ENCODE measurements around the gene USP40.
A peak's percentile ranks its signal among the peaks of the same experiment; 100 is the strongest.

The USP40 gene

GRCh38 chr2:233470839-233471238 lies 95.7 kb downstream of the USP40 start:
- no peaks in the 10 kb centered on the region for H3K27me3 ChIP-seq (ENCODE audit: low read depth)
- H3K36me3 ChIP-seq (replicated peaks): peaks cover 27% of the 10 kb centered on the region
- DNase-seq (ENCODE audit: low spot score in 2 of 2): peak in 1 of 2 experiments; percentile 4
- no peak overlapping the region for H3K4me3 ChIP-seq
- no peaks in the 10 kb centered on the region for H3K4me1 ChIP-seq
- H3K9me3 ChIP-seq: no peaks in the 10 kb centered on the region
- in situ Hi-C loops (cut with MboI; ENCODE audit: low sequenced_read_pairs): no loop called here

- no peak overlapping the region for H3K4me3 ChIP-seq
- no peaks in the 10 kb centered on the region for H3K9me3 ChIP-seq
- no peaks in the 10 kb centered on the region for H3K4me1 ChIP-seq
- peaks cover 30% of the 10 kb centered on the region for H3K36me3 ChIP-seq (replicated peaks)
- DNase-seq (ENCODE audit: low spot score in 2 of 2): no peak
- H3K27me3 ChIP-seq (ENCODE audit: low read depth): no peaks in the 10 kb centered on the region
- in situ Hi-C loops (cut with MboI; ENCODE audit: low sequenced_read_pairs): no loop called here
These were observed 96.4 kb downstream of the USP40 start for GRCh38 chr2:233470011-233470687.

DNA sequence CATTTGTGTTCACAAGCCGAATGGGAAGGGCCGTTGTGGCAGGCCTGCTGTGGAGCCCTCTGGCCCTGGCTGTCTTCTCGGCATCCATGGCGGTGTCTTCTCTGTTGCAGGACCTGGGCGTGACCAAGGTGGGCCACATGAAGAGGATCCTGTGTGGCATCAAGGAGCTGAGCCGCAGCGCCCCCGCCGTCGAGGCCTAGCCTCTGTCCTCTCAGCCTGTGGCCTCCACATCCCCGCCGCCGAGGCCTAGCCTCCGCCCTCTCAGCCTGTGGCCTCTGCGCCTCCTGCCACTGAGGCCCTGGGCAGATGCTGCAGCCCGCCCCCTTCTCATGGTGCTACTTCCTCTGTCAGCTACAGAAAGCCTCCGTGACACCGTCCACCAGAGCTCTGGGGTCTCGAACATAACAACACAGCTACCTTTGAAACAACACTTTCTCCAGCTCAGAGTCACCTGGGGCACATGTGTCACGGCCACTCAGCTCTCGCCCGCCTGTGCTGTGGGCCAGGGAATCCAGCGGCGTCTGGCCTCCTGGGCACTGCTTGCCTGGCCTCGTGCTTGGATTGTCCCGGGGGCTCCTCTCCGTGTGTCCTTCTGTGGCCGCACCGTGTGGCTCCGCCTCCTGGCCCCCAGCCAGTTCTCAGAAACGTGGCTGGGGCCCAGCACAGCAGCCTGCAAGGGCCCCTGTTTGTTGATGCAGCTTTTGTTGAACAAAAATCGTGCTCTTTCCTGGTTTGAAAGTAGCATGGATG lies 97.1 kb downstream of the USP40 start:
- peaks cover 37% of the 10 kb centered on the region for H3K36me3 ChIP-seq (replicated peaks)
- H3K9me3 ChIP-seq: no peaks in the 10 kb centered on the region
- DNase-seq (ENCODE audit: low spot score in 2 of 2): no peak
- H3K4me1 ChIP-seq: no peaks in the 10 kb centered on the region
- H3K4me3 ChIP-seq: no peak overlapping the region
- in situ Hi-C loops (cut with MboI; ENCODE audit: low sequenced_read_pairs): no loop called here
- H3K27me3 ChIP-seq (ENCODE audit: low read depth): no peaks in the 10 kb centered on the region

- DNase-seq (ENCODE audit: low spot score in 2 of 2): no peak
- in situ Hi-C loops (cut with MboI; ENCODE audit: low sequenced_read_pairs): no loop called here
- Histone ChIP-seq H3K4me1 (no peaks in the 10 kb centered on the region), H3K4me3 (no peak overlapping the region), H3K36me3 (replicated peaks) (peaks cover 44% of the 10 kb centered on the region), H3K9me3 (no peaks in the 10 kb centered on the region), H3K27me3 (ENCODE audit: low read depth) (no peaks in the 10 kb centered on the region)
These were observed 97.9 kb downstream of the USP40 start for GRCh38 chr2:233468741-233469110.

GRCh38 chr2:233468047-233468740 lies 98.4 kb downstream of the USP40 start:
- in situ Hi-C loops (cut with MboI; ENCODE audit: low sequenced_read_pairs): no loop called here
- Histone ChIP-seq H3K27me3 (ENCODE audit: low read depth) (no peaks in the 10 kb centered on the region), H3K36me3 (replicated peaks) (peaks cover 46% of the 10 kb centered on the region), H3K9me3 (no peaks in the 10 kb centered on the region), H3K4me3 (no peak overlapping the region), H3K4me1 (no peaks in the 10 kb centered on the region)
- no peak for DNase-seq (ENCODE audit: low spot score in 2 of 2)

DNA sequence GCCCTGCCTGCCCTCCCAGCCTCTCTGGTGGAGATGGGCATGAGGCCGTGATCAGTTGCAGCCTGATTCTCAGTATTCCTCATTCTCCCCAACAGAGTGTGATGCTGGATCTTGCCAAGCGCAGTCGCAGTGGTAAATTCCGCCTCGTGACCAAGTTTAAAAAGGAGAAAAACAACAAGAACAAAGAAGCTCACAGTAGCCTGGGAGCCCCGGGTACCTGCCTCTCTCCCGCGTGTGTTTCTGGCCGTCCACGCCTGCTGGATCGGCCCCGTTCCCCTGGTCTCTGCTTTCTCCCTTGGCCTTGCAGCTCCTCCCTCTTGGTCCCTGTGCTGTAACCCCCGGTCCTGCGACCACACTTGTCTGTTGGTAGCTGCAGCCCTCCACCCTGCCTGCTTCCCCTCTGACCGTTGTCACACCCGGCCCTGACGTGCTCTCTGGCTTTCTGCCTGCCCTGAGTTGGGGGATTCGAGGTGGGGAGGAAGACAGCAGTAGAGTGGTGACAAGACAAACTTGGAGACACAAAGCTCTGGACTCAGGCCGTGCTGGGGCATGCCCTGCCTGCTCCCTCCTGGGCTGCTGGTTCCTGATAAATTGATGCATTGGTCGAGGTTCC lies 99.5 kb downstream of the USP40 start:
- no peak for DNase-seq (ENCODE audit: low spot score in 2 of 2)
- no peaks in the 10 kb centered on the region for H3K9me3 ChIP-seq
- peaks cover 54% of the 10 kb centered on the region for H3K36me3 ChIP-seq (replicated peaks)
- no peak overlapping the region for H3K4me3 ChIP-seq
- no peaks in the 10 kb centered on the region for H3K4me1 ChIP-seq
- in situ Hi-C loops (cut with MboI; ENCODE audit: low sequenced_read_pairs): no loop called here
- no peaks in the 10 kb centered on the region for H3K27me3 ChIP-seq (ENCODE audit: low read depth)

DNA sequence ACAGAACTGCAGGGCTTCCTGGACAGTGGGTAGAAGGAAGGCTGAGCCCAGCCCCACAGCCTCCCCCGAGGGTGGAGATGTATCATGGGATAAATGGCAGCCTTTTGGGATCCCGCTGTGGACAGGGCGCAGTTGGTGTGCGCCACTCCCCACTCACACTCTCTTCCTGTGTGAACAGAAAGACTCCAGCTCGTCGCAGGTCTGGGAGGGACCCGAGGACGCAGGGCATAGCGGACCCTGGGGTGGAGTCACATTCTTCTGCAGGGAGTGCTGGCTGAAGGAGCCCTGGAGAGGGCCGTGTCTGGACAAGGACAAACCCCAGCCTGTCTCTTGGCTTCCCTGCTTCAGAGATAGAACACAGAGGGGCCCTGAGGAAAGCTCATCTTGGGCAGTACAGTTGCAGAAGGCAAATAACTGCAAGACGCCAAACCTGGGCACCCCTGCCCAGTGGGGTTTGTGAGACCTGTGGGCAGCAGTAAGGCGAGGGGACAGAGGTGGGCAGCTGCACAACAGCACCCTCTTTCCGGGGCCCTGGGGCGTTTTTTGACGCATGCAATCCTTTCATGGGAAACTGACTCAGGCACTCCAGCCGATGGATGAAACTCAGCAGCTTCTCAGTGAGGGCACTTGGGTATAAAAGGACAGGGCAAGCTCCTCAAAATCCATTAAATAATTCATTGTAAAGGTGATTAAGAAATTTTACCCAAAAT lies 101.9 kb downstream of the USP40 start:
- Histone ChIP-seq H3K4me3 (no peak overlapping the region), H3K9me3 (no peaks in the 10 kb centered on the region), H3K27me3 (ENCODE audit: low read depth) (no peaks in the 10 kb centered on the region), H3K36me3 (replicated peaks) (peaks cover 60% of the 10 kb centered on the region), H3K4me1 (no peaks in the 10 kb centered on the region)
- in situ Hi-C loops (cut with MboI; ENCODE audit: low sequenced_read_pairs): no loop called here
- DNase-seq (ENCODE audit: low spot score in 2 of 2): no peak

DNA sequence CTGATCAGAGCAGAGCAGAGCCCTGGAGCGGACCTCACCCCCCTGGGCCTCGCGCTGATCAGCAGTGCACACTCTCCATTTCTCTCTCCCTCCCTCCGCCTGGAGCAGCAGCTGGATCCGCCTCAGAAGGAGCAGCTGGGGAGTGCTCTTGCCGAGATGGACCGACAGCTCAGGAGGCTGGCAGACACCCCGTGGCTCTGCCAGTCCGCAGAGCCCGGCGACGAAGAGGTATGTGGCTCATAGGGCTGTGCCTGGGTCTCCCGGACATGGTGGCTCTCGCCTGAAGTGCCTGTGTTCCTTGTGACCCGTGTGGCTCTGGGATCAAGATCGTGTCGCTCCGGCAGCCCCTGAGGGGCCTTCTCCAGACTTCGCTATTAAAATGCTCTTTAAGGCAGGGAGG lies 102.5 kb downstream of the USP40 start:
- peaks cover 54% of the 10 kb centered on the region for H3K36me3 ChIP-seq (replicated peaks)
- H3K4me1 ChIP-seq: no peaks in the 10 kb centered on the region
- no peaks in the 10 kb centered on the region for H3K27me3 ChIP-seq (ENCODE audit: low read depth)
- no peaks in the 10 kb centered on the region for H3K9me3 ChIP-seq
- no peak for DNase-seq (ENCODE audit: low spot score in 2 of 2)
- in situ Hi-C loops (cut with MboI; ENCODE audit: low sequenced_read_pairs): no loop called here
- no peak overlapping the region for H3K4me3 ChIP-seq

GRCh38 chr2:233463586-233463985 lies 103.0 kb downstream of the USP40 start:
- H3K4me1 ChIP-seq: no peaks in the 10 kb centered on the region
- peaks cover 52% of the 10 kb centered on the region for H3K36me3 ChIP-seq (replicated peaks)
- no peak overlapping the region for H3K4me3 ChIP-seq
- no peaks in the 10 kb centered on the region for H3K27me3 ChIP-seq (ENCODE audit: low read depth)
- no peaks in the 10 kb centered on the region for H3K9me3 ChIP-seq
- DNase-seq (ENCODE audit: low spot score in 2 of 2): no peak
- in situ Hi-C loops (cut with MboI; ENCODE audit: low sequenced_read_pairs): no loop called here

DNA sequence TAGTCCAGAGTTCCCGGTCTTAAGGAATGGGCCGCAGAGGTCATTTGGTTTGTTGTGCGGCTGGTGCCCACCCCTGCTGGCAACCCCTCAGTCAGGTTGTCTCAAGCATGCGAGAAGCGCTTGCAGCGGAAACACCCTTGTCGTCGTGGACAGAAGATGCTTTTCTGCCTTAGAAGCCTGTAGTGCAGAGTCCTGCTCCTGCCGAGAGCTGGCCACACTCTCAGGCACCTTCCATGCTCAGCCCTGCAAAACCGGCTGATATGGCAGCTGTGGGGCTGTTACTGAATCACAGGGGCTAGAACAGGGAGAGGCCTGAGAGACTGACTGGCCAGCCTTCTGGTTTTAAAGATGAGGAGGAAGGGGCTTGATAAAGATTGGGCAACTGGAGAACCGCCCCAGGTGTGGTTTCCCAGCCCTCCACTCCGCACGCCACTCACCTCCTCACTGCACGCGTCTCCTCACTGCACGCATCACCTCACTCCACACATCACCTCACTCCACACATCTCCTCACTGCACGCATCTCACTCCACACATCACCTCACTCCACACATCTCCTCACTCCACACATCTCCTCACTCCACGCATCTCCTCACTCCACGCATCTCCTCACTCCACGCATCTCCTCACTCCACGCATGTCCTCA lies 103.6 kb downstream of the USP40 start:
- Histone ChIP-seq H3K36me3 (replicated peaks) (peaks cover 48% of the 10 kb centered on the region), H3K9me3 (no peaks in the 10 kb centered on the region), H3K4me1 (no peaks in the 10 kb centered on the region), H3K4me3 (no peak overlapping the region), H3K27me3 (ENCODE audit: low read depth) (no peaks in the 10 kb centered on the region)
- in situ Hi-C loops (cut with MboI; ENCODE audit: low sequenced_read_pairs): no loop called here
- no peak for DNase-seq (ENCODE audit: low spot score in 2 of 2)

- Histone ChIP-seq H3K27me3 (ENCODE audit: low read depth) (no peaks in the 10 kb centered on the region), H3K4me3 (no peak overlapping the region), H3K36me3 (replicated peaks) (peaks cover 52% of the 10 kb centered on the region), H3K4me1 (no peaks in the 10 kb centered on the region), H3K9me3 (no peaks in the 10 kb centered on the region)
- in situ Hi-C loops (cut with MboI; ENCODE audit: low sequenced_read_pairs): no loop called here
- no peak for DNase-seq (ENCODE audit: low spot score in 2 of 2)
These were observed 104.3 kb downstream of the USP40 start for GRCh38 chr2:233462202-233462785.

GRCh38 chr2:233461481-233461891 lies 105.1 kb downstream of the USP40 start:
- no peak for DNase-seq (ENCODE audit: low spot score in 2 of 2)
- Histone ChIP-seq H3K4me1 (no peaks in the 10 kb centered on the region), H3K36me3 (replicated peaks) (peaks cover 52% of the 10 kb centered on the region), H3K9me3 (no peaks in the 10 kb centered on the region), H3K27me3 (ENCODE audit: low read depth) (no peaks in the 10 kb centered on the region), H3K4me3 (no peak overlapping the region)
- in situ Hi-C loops (cut with MboI; ENCODE audit: low sequenced_read_pairs): no loop called here
